HEK293 (cell line): Measurements from ENCODE around the gene PUS7.

Experiments used
- CTCF ChIP-seq: fragments of 450-650 bp; formaldehyde crosslinking; IDR thresholded peaks from 2 replicates; pipeline ENCODE4 v1.5.1; 2016; ENCODE audit warnings: missing biosample characterization, missing genetic modification characterization
- ZNF155 ChIP-seq: fragments of 450-650 bp; formaldehyde crosslinking; IDR thresholded peaks from 2 replicates; pipeline ENCODE4 v1.5.1; 2016; ENCODE audit warnings: missing biosample characterization, missing genetic modification characterization
- ZNF335 ChIP-seq: fragments of 450-650 bp; formaldehyde crosslinking; conservative IDR thresholded peaks from 2 replicates; pipeline ENCODE4 v1.5.1; 2016; ENCODE audit warnings: missing biosample characterization, missing genetic modification characterization
- ZNF670 ChIP-seq: fragments of 450-650 bp; formaldehyde crosslinking; IDR thresholded peaks from 2 replicates; pipeline ENCODE4 v1.5.1; 2016; ENCODE audit warnings: missing biosample characterization, missing genetic modification characterization, low read depth

DNA sequence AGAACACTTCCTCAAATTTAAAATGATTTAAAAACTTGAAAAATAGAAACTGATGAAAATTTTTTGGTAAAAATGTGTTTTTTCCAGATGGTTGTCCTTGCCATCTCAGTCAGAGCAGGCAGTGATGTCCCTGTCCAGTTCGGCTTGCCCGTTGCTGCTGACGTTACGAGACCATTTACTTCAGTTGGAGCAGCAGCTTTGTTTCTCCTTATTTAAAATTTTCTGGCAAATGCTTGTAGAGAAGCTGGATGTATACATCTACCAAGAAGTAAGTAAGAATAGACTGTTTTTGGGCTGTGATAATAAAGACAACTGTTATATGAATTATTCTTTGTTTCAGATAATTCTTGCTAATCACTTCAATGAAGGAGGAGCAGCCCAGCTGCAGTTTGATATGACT is 43.1 kb upstream of the PUS7 start:
- TF ChIP-seq ZNF155 (tag by site-specific recombination) = no peak
- no peak for TF ChIP-seq CTCF (tag by site-specific recombination)
- TF ChIP-seq ZNF670 (tag by site-specific recombination) = no peak
- TF ChIP-seq ZNF335 = no peak
